DND-41 (cell line): ENCODE results near the gene PRKCA.

Experiments used
- CTCF ChIP-seq: IDR thresholded peaks from 2 replicates; pipeline ENCODE4 v1.5.1; 2012; ENCODE audit warnings: borderline replicate concordance, low read length, moderate library complexity, mild to moderate bottlenecking; ENCODE audit not compliant: poor library complexity, severe bottlenecking; ENCODE audit errors: extremely low read depth
- EZH2 ChIP-seq: IDR thresholded peaks from 3 replicates; pipeline ENCODE4 v1.6.1; 2012; ENCODE audit warnings: borderline replicate concordance, low read depth, mild to moderate bottlenecking, moderate library complexity, low read length, inconsistent platforms; ENCODE audit not compliant: severe bottlenecking

GRCh38 chr17:66679631-66680517 is 377.5 kb downstream of the PRKCA start:
- no peak for TF ChIP-seq CTCF
- no peak for TF ChIP-seq EZH2
